ENCODE results near the gene MPHOSPH6. TPM values are rescaled to one million over a fixed set of nuclear protein-coding genes. Genes with fewer than 3 reads are reported as not detected.
"Not testable (repeated sequence)": the region's sequence is repeated elsewhere in the genome, so short reads cannot be mapped to it uniquely, and the experiment has no call there.

MPHOSPH6 gene
- polyA plus RNA-seq, 3 donors = 5.7 to 24.3 (median 23.1) TPM

DNA sequence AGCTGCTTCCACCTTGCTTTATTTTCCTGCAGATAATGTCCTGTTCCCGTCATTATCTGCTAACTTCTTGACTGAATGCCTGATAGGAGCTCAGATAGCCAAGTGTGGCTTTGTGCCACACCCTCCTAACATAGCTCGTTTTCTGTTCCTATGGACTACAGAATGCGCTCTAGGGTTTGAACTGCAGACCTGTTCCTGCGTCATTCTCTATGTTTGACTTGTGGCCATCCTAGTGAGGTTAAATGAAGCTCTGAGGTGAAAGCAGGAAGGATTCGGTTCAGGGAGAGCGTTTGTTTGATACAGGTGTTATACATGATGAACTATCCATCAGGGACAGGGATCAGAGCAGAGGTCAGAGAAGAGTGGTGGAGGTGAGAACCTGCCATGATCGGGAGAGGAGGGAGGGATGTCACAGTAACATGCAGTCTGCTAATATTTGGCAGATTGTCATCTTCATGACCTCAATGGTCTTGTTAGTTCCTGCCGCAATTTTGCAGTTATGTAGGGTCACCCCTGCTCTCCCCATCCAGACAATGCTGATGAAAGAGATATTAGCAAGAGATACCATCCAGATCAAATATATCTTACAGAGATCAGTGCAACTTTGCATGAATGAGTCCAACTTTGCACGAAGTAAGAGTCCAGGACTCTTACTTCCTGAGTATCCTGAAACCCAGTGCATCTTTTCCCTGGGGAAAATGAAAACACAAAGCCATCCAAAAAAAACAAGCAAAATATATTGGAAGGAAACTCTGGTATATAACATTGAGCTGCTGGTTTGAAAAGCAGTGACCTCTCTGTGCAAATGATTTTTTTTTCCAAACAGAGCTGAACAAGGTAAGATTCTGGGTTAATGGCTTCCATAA is 32.8 kb downstream of the MPHOSPH6 start:
- H3K27ac ChIP-seq (ENCODE audit: low read depth, low read length) = no peak overlapping the region
- WGBS, 3 donors = 76 to 82% (median 81%) methylated on average over 9 of the region's 9 CpGs

DNA sequence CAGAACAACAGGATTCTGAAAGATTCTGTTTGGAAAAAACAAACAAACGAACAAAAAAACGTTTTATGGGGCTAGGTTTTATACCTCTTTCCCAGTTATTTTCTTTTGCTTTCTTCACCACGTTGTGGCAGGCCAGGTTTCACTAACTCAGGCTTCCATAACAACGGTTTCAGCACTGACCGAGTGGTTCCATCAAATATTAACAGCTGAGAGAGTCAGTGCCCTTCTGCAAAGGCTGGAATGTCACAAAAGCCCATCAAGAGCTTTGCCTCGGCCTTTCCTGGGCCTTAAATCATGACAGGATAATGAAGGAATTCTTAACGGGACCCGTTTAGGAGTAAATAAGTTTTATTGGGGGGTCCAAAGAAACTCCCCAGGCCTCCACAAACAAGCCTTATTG is 34.2 kb downstream of the MPHOSPH6 start:
- H3K27ac ChIP-seq (ENCODE audit: low read depth, low read length) = no peak overlapping the region
- WGBS, 3 donors = 42 to 86% (median 82%) methylated on average over 8 of the region's 8 CpGs

DNA sequence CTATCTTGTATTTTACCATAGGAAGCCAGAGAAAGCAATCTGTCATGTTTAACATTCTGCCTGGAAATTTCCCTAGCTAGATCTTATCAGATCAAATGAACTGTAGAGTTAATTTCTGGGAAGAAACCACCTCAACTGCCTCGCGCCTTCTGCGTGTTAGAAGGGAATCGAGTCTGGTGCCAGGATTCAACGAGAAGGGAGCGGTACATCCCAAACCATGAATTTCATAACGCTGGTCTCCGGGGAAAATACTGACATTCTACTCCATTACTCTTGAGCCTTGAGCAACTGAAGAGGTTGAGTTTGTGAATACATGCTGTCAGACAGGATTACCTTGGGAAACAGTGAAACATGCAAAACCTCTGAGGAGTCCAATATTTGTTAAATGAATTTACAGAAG is 35.2 kb downstream of the MPHOSPH6 start:
- H3K27ac ChIP-seq (ENCODE audit: low read depth, low read length) = no peak overlapping the region

DNA sequence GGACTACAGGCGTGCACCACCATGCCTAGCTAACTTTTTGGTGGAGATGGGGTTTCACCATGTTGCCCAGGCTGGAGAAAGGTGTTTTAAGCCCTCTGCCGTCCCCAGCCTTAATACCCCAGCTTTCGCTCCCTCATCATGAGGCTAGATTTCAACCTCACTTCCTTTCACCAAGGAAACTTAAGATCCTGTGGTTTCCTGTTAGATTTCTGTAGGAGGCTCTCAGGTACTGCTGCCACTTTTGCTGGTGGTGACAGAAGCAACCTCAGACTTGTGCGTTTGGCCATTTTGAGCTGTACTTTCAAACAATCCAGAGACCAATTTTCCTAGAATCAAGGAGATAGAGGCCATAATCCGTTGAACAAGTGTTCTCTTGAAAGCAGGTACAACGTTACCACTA is 36.2 kb downstream of the MPHOSPH6 start:
- 74 to 85% (median 75%) methylated on average over 6 of the region's 6 CpGs for WGBS, 3 donors
- no peak overlapping the region for H3K27ac ChIP-seq (ENCODE audit: low read depth, low read length)

More for the DNA sequence above, 35.2 kb downstream of the MPHOSPH6 start:
- 80 to 90% (median 87%) methylated on average over 8 of the region's 8 CpGs for WGBS, 3 donors

DNA sequence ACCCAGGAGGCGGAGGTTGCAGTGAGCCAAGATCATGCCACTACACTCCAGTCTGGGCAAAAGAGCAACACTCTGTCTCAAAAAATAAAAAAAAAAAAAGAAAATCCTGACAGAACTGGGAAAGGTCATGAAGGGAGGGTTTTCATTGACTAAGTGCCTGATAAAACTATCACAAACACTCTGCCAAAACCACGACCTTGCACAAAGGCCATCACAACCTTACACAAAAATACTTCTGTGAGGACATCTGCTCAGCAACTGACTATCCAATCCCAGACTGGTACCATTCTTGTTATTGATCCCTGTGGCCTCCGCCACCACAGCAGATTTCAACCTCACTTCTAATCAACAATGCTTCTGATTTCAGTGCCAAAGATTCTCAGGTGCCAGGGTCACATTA is 40.1 kb downstream of the MPHOSPH6 start:
- H3K27ac ChIP-seq (ENCODE audit: low read depth, low read length) = no peak overlapping the region
- WGBS, 3 donors = 78 to 92% (median 91%) methylated on average over 3 of the region's 3 CpGs

DNA sequence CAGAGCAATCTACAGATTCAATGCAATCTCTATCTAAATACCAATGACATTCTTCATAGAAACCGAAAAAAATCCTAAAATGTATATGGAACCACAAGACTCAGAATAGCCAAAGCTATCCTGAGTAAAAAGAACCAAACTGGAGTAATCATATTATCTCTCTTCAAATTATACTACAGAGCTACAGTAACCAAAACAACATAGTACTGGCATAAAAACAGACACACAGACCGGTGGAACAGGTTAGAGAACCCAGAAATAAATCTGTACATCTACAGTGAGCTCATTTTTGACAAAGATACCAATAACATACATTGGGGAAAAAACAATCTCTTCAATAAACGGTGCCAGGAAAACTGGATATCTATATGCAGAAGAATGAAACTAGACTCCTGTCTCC is 45.4 kb downstream of the MPHOSPH6 start:
- WGBS, 3 donors = 79 to 87% (median 87%) methylated on average over 3 of the region's 3 CpGs
- no peak overlapping the region for H3K27ac ChIP-seq (ENCODE audit: low read depth, low read length)

DNA sequence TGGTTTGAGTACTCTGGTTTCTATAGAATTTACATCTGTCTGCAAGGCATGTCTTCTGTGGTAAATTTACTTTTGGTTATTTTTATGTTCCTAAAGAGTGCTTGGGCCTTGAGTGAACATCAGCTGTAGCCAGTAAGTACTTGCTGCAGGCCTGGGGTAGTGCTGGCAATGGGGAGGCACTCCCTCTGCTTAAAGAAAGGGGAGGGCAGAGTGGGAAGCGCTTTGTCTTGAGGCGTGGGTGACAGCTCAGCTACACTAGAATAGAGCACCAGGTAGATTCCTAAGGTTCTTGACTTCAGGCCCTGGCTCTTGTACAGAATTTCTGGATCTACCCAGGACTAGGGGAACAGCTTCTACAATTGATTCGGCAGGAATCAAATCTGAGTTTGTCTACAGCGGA is 50.6 kb downstream of the MPHOSPH6 start:
- WGBS, 3 donors = 66 to 71% (median 67%) methylated on average over 4 of the region's 4 CpGs
- no peak overlapping the region for H3K27ac ChIP-seq (ENCODE audit: low read depth, low read length)

DNA sequence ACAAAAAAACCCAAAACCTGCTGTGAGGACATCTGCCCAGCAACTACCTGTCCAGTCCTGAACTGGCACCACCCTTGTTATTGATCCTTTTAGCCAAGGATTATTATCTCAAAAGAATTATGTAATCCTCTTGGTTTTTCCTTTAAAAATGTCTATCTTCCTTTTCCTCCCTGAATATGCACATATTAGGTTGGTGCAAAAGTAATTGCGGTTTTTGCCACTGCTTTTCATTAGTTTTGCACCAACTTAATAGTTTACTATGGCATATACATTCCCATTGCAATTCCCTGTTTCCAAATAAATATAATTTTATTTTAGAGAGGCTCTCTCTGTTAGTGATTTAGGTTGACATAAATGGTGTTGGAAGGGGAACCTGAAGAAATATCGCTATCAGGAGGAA is 51.3 kb downstream of the MPHOSPH6 start:
- WGBS, 3 donors = 88 to 94% (median 91%) methylated on average over 2 of the region's 2 CpGs

DNA sequence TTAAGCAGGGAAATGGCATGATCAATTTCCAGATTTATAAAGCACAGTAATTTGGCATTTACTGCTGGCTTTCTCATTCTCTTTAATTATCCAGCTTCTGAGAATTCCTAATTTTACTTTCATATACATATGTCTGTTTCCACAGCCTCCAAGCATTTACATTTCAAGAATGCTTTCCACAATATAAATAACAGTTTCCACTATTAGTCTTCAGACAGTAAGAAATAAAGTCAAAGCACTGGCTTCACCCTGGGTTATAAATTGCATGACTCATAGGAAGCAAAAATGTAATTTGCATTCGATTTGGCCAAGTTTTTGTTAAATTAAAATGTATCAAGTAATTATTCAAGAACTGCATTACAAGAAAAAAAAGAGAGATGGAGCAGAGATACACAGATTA is 53.5 kb downstream of the MPHOSPH6 start:
- 64 to 75% (median 66%) methylated on average over 1 of the region's 1 CpG for WGBS, 3 donors
- no peak overlapping the region for H3K27ac ChIP-seq (ENCODE audit: low read depth, low read length)

More for the DNA sequence above, 51.3 kb downstream of the MPHOSPH6 start:
- H3K27ac ChIP-seq (ENCODE audit: low read depth, low read length) = no peak overlapping the region

DNA sequence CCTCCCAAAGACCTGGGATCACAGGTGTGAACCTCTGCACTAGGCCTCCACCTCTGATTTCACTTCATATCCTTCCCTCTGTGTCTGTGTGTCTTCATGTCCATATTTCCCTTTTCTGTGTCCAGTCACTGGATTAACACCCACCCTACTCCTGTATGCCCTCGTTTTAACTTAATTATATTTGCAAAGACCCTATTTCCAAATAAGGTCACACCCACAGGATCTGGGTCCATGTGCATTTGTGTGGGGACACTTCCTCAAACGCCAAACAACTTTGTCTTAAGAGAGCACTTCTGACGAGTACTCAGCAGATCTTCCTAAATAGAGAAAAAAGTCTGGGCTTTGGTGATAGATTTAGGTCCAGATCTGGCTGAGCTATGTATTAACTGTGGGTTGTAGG is 56.3 kb downstream of the MPHOSPH6 start:
- 53 to 70% (median 61%) methylated on average over 3 of the region's 3 CpGs for WGBS, 3 donors

DNA sequence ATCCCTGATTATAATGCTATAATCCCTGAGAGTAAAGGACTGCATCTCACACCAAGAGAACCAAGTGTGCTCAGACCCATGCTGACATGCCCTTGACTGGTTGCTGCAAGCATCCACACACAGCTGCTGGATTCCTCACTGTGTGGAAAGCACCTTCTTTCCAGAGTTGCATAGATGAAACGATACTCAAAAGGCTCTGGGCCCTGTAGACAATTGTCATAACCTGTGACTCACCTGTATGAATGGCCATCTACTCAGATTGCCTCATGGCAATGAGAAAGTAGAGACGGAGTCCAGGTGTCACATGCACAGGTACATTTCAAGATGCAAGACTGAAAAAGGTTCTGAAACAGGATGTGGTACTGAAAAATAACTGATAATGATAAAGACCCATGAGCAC is 58.1 kb downstream of the MPHOSPH6 start:
- no peak overlapping the region for H3K27ac ChIP-seq (ENCODE audit: low read depth, low read length)
- WGBS, 3 donors = 58 to 84% (median 72%) methylated on average over 2 of the region's 2 CpGs

More for the DNA sequence above, 56.3 kb downstream of the MPHOSPH6 start:
- no peak overlapping the region for H3K27ac ChIP-seq (ENCODE audit: low read depth, low read length)

DNA sequence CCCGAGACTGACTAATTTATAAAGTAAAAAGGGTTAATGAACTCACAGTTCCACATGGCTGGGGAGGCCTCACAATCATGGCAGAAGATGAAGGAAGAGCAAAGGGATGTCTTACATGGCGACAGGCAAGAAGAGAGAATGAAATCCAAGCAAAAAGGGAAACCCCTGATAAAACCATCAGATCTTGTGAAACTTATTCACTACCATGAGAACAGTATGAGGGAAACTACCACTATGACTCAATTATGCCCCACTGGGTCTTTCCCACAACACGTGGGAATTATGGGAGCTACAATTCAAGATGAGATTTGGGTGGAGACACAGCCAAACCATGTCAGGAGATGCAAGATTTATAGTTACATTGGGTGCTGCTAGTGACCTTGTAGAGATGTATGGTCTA is 60.8 kb downstream of the MPHOSPH6 start:
- WGBS, 3 donors = 64 to 76% (median 75%) methylated on average over 3 of the region's 3 CpGs
- H3K27ac ChIP-seq (ENCODE audit: low read depth, low read length) = not testable (repeated sequence)

DNA sequence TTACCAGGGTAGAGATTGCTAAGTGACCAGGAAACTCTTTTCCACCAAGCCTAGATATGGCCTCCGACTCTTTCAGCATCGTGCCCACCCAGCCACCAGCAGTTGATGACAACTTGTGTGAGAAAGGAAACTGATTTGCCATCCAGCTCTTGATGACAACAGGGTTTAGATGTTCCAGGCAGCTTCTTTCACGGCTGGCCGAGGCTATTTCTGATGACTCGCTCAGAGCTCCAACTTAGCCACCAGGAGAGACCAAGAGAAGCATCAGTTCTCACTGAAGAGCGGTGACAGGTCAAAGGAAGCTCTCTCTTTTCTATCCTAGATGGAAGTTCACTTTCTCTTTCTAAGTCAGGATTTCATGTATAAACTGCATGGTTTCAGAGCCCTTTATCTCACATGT is 61.2 kb downstream of the MPHOSPH6 start:
- H3K27ac ChIP-seq (ENCODE audit: low read depth, low read length) = no peak overlapping the region
- WGBS, 3 donors = 82 to 92% (median 92%) methylated on average over 6 of the region's 6 CpGs

DNA sequence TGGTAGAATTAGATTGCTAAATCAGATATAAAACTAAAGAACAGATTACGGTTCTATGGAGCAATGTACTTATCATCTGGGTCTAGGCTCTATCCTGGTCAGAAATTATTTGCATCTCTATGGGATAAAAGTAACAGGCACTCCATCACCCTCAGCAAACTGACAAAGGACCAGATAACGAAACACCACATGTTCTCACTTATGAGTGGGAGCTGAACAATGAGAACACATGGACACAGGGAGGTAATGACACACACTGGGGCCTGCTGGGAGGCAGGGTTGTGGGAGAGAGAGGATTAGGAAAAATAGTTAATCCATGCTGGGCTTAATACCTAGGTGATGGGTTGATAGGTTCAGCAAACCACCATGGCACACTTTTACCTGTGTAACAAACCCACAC is 61.9 kb downstream of the MPHOSPH6 start:
- 80 to 90% (median 85%) methylated on average over 2 of the region's 2 CpGs for WGBS, 3 donors
- H3K27ac ChIP-seq (ENCODE audit: low read depth, low read length) = no peak overlapping the region

DNA sequence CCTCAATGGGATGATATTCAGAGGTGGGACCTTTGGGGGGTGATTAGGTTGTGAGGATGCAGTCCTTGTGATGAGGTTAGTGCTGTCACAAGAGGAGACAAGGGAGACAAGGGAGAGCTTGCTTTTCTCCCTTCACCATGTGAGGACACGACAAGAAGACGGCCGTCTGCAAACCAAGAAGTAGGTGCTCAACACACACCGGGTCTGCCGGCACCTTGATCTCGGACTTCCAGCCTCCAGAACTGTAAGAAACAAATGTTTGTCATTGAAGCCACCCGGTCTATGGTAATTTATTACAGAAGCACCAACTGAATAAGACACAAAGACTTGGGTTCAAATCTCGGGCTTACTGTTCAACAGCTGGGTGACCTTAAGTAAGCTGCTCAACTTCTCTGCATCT is 64.9 kb downstream of the MPHOSPH6 start:
- H3K27ac ChIP-seq (ENCODE audit: low read depth, low read length) = no peak overlapping the region
- 83 to 92% (median 92%) methylated on average over 8 of the region's 8 CpGs for WGBS, 3 donors

Other genes with a start within 250 kb of the MPHOSPH6 start
- 1 to 10 TPM in 1 of 3 donors, under 1 TPM in 2; 0.11 to 2.6 (median 0.30) TPM for gene SDR42E1, start 158.8 kb downstream of the MPHOSPH6 start, polyA plus RNA-seq
- gene HSD17B2, start 135.0 kb downstream of the MPHOSPH6 start, polyA plus RNA-seq = 10 to 100 TPM in 1 of 3 donors, 1 to 10 TPM in 1, not detected in 1; 1.2 to 16.8 TPM

All from adipose tissue (tissue), 3 donors.